Measurements from ENCODE around the gene LIAS.

- TF ChIP-seq, protein P1, sequence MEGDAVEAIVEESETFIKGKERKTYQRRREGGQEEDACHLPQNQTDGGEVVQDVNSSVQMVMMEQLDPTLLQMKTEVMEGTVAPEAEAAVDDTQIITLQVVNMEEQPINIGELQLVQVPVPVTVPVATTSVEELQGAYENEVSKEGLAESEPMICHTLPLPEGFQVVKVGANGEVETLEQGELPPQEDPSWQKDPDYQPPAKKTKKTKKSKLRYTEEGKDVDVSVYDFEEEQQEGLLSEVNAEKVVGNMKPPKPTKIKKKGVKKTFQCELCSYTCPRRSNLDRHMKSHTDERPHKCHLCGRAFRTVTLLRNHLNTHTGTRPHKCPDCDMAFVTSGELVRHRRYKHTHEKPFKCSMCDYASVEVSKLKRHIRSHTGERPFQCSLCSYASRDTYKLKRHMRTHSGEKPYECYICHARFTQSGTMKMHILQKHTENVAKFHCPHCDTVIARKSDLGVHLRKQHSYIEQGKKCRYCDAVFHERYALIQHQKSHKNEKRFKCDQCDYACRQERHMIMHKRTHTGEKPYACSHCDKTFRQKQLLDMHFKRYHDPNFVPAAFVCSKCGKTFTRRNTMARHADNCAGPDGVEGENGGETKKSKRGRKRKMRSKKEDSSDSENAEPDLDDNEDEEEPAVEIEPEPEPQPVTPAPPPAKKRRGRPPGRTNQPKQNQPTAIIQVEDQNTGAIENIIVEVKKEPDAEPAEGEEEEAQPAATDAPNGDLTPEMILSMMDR (conservative IDR thresholded peaks at IDR 0.05; ENCODE audit: low read depth, low read length), result no peak
- no peak for TF ChIP-seq EZH2 (IDR thresholded peaks at IDR 0.05; ENCODE audit: low read length, unreplicated experiment)
- TF ChIP-seq EZH2phosphoT487 (IDR thresholded peaks at IDR 0.05; ENCODE audit: borderline replicate concordance, low read length), result no peak
These were observed 31.5 kb downstream of the LIAS start for GRCh38 chr4:39490322-39490721.
